Measurements from ENCODE around the gene PDZD11.

The PDZD11 gene, protein sequence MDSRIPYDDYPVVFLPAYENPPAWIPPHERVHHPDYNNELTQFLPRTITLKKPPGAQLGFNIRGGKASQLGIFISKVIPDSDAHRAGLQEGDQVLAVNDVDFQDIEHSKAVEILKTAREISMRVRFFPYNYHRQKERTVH

DNA sequence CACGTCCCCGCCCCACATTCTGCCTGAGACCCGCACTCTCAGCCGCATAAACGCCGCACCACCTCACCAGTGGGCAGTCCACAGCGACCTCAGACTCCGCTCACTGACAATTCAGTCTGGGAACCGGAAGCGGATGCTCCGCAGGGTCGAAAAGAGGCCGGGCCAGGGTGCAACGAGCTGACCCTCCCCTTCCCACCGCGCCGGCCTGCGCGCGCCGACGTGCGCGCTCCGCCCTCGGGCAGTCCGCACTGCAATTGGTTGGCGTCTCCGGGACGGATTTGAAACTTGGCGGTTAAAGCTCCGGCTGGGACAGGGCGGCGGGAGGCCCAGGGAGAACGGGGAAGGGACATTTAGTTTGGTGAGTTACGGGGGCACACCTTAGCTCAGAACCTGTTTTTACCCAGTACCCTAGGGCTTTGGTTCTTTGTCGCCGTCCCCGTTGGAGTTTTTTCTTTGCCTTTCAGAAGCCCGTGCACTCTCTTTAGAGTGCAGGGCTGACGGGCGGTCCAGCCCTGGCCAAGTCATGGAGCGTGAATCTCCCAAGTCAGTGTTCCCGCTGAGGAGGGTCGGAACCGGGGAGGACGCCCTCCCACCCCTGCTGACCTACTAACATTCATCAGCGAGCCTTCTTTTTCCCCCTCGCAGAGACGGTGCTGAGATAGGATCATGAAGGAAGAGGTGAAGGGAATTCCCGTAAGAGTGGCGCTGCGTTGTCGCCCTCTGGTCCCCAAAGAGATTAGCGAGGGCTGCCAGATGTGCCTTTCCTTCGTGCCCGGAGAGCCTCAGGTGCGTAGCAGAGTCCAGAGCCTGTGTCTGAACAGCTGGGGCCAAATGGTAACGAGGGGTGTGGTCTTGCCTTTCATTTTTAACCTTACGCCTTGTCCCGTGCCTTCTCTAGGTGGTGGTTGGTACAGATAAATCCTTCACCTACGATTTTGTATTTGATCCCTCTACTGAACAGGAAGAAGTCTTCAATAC lies at the start of gene PDZD11, which contains the start of gene KIF4A:
PDZD11 (minus strand) TSS at position 135 of the 978 bp plus-strand sequence. CDS start 586 bp downstream, outside the sequence.
KIF4A (plus strand) TSS at position 312 of the 978 bp plus-strand sequence; CDS start at position 667, 355 bp downstream.
- Histone ChIP-seq H3K27ac (peak within 1 kb of the TSS; percentile 92), H3K4me3 (ENCODE audit: low read depth, low read length) (peak within 1 kb of the TSS; percentile 67), H3K9me3 (ENCODE audit: severe bottlenecking) (no peaks in the 10 kb centered on the region), H3K27me3 (ENCODE audit: insufficient read depth, low read depth, severe bottlenecking) (peaks cover 6% of the 10 kb centered on the region), H3K36me3 (peaks cover 23% of the 10 kb centered on the region)
- peak; percentile 85 for DNase-seq
- TF ChIP-seq, protein P1, sequence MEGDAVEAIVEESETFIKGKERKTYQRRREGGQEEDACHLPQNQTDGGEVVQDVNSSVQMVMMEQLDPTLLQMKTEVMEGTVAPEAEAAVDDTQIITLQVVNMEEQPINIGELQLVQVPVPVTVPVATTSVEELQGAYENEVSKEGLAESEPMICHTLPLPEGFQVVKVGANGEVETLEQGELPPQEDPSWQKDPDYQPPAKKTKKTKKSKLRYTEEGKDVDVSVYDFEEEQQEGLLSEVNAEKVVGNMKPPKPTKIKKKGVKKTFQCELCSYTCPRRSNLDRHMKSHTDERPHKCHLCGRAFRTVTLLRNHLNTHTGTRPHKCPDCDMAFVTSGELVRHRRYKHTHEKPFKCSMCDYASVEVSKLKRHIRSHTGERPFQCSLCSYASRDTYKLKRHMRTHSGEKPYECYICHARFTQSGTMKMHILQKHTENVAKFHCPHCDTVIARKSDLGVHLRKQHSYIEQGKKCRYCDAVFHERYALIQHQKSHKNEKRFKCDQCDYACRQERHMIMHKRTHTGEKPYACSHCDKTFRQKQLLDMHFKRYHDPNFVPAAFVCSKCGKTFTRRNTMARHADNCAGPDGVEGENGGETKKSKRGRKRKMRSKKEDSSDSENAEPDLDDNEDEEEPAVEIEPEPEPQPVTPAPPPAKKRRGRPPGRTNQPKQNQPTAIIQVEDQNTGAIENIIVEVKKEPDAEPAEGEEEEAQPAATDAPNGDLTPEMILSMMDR (IDR thresholded peaks at IDR 0.05; ENCODE audit: low read depth, low read length) = no peak

DNA sequence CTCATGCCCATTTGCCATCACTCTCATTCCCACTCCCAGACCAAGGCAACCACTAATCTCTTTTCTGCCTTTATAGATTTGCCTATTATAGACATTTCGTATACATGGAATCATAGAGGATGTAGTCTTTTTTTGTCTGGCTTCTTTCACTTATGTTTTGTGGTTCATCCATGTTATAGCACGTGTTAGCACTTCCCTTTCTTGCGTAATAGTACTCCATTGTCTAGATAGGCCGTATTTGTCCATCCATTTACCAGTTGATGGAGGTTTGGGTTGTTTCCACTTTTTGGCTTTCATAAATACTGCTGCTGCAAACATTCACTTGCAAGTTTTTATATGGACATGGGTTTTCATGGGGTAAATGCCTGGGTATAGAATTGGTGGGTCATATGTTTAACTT lies 48.6 kb upstream of the PDZD11 start:
- no peak for DNase-seq
- Histone ChIP-seq H3K9me3 (ENCODE audit: severe bottlenecking) (no peaks in the 10 kb centered on the region), H3K27me3 (ENCODE audit: insufficient read depth, low read depth, severe bottlenecking) (peaks cover 5% of the 10 kb centered on the region), H3K27ac (no peak overlapping the region), H3K36me3 (peaks cover 15% of the 10 kb centered on the region), H3K4me3 (ENCODE audit: low read depth, low read length) (no peak overlapping the region)
- TF ChIP-seq, protein P1 (IDR thresholded peaks at IDR 0.05; ENCODE audit: low read depth, low read length) = no peak

DNA sequence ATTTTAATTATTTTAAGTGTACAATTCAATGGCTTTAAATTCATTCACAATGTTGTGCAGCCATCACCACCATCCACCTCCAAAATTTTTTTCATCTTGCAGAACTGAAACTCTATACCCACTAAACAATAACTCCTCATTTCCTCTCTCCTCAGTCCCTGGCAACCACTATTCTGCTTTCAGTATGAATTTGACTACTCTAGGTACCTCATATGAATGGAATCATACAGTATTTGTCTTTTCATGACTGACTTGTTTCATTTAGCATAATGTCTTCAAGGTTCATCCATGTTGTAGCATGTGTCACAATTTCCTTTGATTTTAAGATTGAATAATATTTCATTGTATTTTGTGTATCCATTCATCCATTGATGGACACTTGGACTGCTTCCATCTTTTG lies 47.0 kb upstream of the PDZD11 start:
- TF ChIP-seq, protein P1 (IDR thresholded peaks at IDR 0.05; ENCODE audit: low read depth, low read length) = no peak
- no peak for DNase-seq
- peaks cover 14% of the 10 kb centered on the region for H3K36me3 ChIP-seq

DNA sequence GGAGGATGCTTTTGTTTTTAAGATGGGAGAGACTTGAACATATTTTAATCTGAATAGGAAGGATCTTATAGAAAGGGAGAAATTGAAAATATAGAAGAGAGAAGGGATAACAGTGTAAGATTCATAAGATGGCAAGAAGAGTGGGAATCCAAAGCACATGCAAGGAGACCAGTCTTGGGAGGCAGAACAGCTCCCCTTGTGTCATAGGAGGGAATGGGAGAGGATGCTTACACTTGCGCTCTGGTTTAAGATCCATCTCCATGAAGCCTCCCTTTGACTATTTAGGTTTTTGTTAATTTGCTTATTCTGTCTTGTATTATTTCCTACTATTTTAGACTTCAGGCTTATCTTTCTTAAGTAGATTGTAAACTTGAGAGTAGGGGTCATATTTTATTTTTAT lies 42.9 kb upstream of the PDZD11 start:
- H3K36me3 ChIP-seq = peaks cover 17% of the 10 kb centered on the region

More for the DNA sequence above, 47.0 kb upstream of the PDZD11 start:
- no peak overlapping the region for H3K4me3 ChIP-seq (ENCODE audit: low read depth, low read length)
- peaks cover 2% of the 10 kb centered on the region for H3K27me3 ChIP-seq (ENCODE audit: insufficient read depth, low read depth, severe bottlenecking)
- no peaks in the 10 kb centered on the region for H3K9me3 ChIP-seq (ENCODE audit: severe bottlenecking)
- no peak overlapping the region for H3K27ac ChIP-seq

DNA sequence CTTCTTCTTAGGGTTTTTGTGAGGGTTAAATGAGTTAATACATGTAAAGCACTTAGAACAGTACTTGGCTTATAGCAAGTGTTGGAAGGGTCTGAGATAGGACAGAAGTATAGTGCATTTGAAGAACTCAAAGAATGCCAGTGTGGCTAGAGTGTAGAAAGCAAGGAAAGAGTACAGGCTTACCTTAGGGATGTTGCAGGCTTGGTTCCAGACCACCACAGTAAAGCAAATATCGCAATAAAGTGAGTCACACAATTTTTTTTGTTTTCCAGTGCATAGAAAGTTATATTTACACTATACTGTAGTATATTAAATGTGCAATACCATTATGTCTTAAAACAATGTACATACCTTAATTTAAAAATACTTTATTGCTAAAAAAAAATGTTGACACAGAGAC lies 41.4 kb upstream of the PDZD11 start:
- Histone ChIP-seq H3K9me3 (ENCODE audit: severe bottlenecking) (no peaks in the 10 kb centered on the region), H3K4me3 (ENCODE audit: low read depth, low read length) (no peak overlapping the region), H3K27ac (no peak overlapping the region), H3K36me3 (peaks cover 14% of the 10 kb centered on the region), H3K27me3 (ENCODE audit: insufficient read depth, low read depth, severe bottlenecking) (no peaks in the 10 kb centered on the region)
- DNase-seq = no peak
- TF ChIP-seq, protein P1 (IDR thresholded peaks at IDR 0.05; ENCODE audit: low read depth, low read length) = no peak

More for the DNA sequence above, 42.9 kb upstream of the PDZD11 start:
- no peak overlapping the region for H3K4me3 ChIP-seq (ENCODE audit: low read depth, low read length)
- no peaks in the 10 kb centered on the region for H3K9me3 ChIP-seq (ENCODE audit: severe bottlenecking)
- no peaks in the 10 kb centered on the region for H3K27me3 ChIP-seq (ENCODE audit: insufficient read depth, low read depth, severe bottlenecking)
- TF ChIP-seq, protein P1 (IDR thresholded peaks at IDR 0.05; ENCODE audit: low read depth, low read length) = peak; percentile 56
- H3K27ac ChIP-seq = no peak overlapping the region
- no peak for DNase-seq
